Smooth muscle cell (in vitro differentiated cells): Measurements from ENCODE around the gene RBM12. TPM values are rescaled to one million over a fixed set of nuclear protein-coding genes. Genes with fewer than 3 reads are reported as not detected.
A peak's percentile ranks its signal among the peaks of the same experiment; 100 is the strongest.

Experiments
- DNase-seq: peaks from one replicate; lab custom pipeline; 2025; ENCODE audit not compliant: unreplicated experiment; lab: John Stamatoyannopoulos, UW
- H2AFZ ChIP-seq: fragments of 200-600 bp; sonication (generic); 2 replicates; pipeline ENCODE4 v1.6.0; 2016; ENCODE audit warnings: antibody characterized with exemption, low read depth, mild to moderate bottlenecking
- H3F3A ChIP-seq: fragments of 200-600 bp; sonication (generic); 2 replicates; pipeline ENCODE4 v1.6.0; 2017; ENCODE audit warnings: antibody characterized with exemption, low read depth
- H3K27ac ChIP-seq: fragments of 200-600 bp; sonication (generic); 2 replicates; pipeline ENCODE4 v1.5.1; 2016; ENCODE audit warnings: low read depth, mild to moderate bottlenecking
- H3K27me3 ChIP-seq: fragments of 200-600 bp; sonication (generic); 2 replicates; pipeline ENCODE4 v1.6.1; 2016; ENCODE audit warnings: low read depth, mild to moderate bottlenecking
- H3K36me3 ChIP-seq: fragments of 200-600 bp; sonication (generic); 2 replicates; pipeline ENCODE4 v1.5.1; 2016; ENCODE audit warnings: low read depth
- H3K4me1 ChIP-seq: fragments of 200-600 bp; sonication (generic); 2 replicates; pipeline ENCODE4 v1.5.1; 2016; ENCODE audit warnings: low read depth
- H3K4me2 ChIP-seq: fragments of 200-600 bp; sonication (generic); 2 replicates; pipeline ENCODE4 v1.6.0; 2016; ENCODE audit warnings: mild to moderate bottlenecking
- H3K4me3 ChIP-seq: fragments of 200-600 bp; sonication (generic); 2 replicates; pipeline ENCODE4 v1.5.1; 2016; ENCODE audit warnings: mild to moderate bottlenecking
- H3K79me2 ChIP-seq: fragments of 200-600 bp; sonication (generic); 2 replicates; pipeline ENCODE4 v1.6.0; 2016; ENCODE audit warnings: low read depth, mild to moderate bottlenecking
- H3K9ac ChIP-seq: fragments of 200-600 bp; sonication (generic); 2 replicates; pipeline ENCODE4 v1.6.0; 2016; ENCODE audit warnings: low read depth
- H3K9me3 ChIP-seq: fragments of 200-600 bp; sonication (generic); replicated peaks from 2 replicates; pipeline ENCODE4 v1.5.1; 2016; ENCODE audit warnings: low read depth
- H4K20me1 ChIP-seq: fragments of 200-600 bp; sonication (generic); 2 replicates; pipeline ENCODE4 v1.6.0; 2016; ENCODE audit warnings: low read depth
- WGBS: methylation state at CpG from one replicate; pipeline ENCODE4 v1.1.7; 2016; ENCODE audit warnings: low lambda C conversion rate; 5-methylcytosine and 5-hydroxymethylcytosine counted together
- polyA plus RNA-seq: library from polyadenylated mRNA; unstranded; fragments of >200 nt; fragmentation: Nextera tagmentation; extraction: Ambion mirVana; gene quantifications from 2 replicates; pipeline ENCODE4 v1.2.1, GENCODE V29; 2016
- total RNA-seq: library from RNA; depleted of rRNA; stranded (reverse); fragments of >200 nt; gene quantifications from 2 replicates; pipeline ENCODE4 v1.2.3, GENCODE V29; 2014
- TF ChIP-seq, protein P1 (sequence below): fragments of 200-600 bp; sonication (generic); IDR thresholded peaks from 2 replicates; pipeline ENCODE4 v1.5.1; 2017; ENCODE audit warnings: borderline replicate concordance, mild to moderate bottlenecking, antibody characterized with exemption; ENCODE audit not compliant: insufficient read depth, poor library complexity, severe bottlenecking

Gene RBM12
- total and polyA plus RNA-seq, 2 experiments from 2014 or later, result 14.5 to 44.2 TPM

DNA sequence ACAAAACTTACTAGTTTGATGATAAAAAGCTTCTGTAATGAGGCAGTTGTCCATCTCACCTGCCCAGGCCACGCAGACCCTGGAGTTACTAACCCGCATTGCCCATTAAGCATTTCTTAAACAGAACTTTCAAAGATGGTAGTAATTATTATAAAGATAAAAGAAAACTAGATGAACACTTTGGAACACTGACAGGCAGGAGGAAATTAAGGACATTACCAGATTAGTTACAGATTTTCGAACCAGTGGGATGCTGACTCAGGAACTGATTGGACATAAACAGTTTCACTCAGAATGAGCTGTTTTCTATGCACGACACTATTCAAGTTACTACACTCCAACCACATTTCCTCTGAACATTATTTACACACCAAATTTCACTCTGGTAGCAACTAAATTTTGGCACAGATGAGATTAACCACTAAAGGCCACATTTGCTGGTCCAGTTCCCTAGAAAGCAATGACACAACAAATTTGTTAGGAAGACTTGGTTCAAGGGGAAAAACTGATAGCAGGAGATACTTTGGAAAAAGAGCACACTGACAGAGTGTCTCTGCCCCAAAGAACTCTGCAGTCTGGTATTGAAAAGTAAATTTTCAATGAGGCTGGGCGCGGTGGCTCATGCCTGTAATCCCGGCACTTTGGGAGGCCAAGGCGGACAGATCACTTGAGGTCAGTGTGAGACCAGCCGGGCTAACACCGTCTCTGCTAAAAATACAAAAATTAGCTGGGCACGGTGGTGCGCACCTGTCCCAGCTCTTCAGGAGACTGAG is 37.5 kb upstream of the RBM12 start:
- peaks cover 33% of the 10 kb centered on the region for H3K79me2 ChIP-seq
- H3K9ac ChIP-seq, result no peak overlapping the region
- no peak overlapping the region for H2AFZ ChIP-seq
- peaks cover 69% of the 10 kb centered on the region for H3F3A ChIP-seq
- no peak for DNase-seq
- H3K4me2 ChIP-seq, result no peak overlapping the region
- no peak overlapping the region for H3K4me3 ChIP-seq
- H3K9me3 ChIP-seq, result no peaks in the 10 kb centered on the region
- H3K27ac ChIP-seq, result peak overlapping the region; percentile 54
- peaks cover 57% of the 10 kb centered on the region for H4K20me1 ChIP-seq
- peaks cover 10% of the 10 kb centered on the region for H3K4me1 ChIP-seq
- no peaks in the 10 kb centered on the region for H3K27me3 ChIP-seq
- WGBS, result 94% methylated on average over 12 of the region's 12 CpGs
- H3K36me3 ChIP-seq, result peaks cover 25% of the 10 kb centered on the region
- TF ChIP-seq, protein P1, sequence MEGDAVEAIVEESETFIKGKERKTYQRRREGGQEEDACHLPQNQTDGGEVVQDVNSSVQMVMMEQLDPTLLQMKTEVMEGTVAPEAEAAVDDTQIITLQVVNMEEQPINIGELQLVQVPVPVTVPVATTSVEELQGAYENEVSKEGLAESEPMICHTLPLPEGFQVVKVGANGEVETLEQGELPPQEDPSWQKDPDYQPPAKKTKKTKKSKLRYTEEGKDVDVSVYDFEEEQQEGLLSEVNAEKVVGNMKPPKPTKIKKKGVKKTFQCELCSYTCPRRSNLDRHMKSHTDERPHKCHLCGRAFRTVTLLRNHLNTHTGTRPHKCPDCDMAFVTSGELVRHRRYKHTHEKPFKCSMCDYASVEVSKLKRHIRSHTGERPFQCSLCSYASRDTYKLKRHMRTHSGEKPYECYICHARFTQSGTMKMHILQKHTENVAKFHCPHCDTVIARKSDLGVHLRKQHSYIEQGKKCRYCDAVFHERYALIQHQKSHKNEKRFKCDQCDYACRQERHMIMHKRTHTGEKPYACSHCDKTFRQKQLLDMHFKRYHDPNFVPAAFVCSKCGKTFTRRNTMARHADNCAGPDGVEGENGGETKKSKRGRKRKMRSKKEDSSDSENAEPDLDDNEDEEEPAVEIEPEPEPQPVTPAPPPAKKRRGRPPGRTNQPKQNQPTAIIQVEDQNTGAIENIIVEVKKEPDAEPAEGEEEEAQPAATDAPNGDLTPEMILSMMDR, result no peak

DNA sequence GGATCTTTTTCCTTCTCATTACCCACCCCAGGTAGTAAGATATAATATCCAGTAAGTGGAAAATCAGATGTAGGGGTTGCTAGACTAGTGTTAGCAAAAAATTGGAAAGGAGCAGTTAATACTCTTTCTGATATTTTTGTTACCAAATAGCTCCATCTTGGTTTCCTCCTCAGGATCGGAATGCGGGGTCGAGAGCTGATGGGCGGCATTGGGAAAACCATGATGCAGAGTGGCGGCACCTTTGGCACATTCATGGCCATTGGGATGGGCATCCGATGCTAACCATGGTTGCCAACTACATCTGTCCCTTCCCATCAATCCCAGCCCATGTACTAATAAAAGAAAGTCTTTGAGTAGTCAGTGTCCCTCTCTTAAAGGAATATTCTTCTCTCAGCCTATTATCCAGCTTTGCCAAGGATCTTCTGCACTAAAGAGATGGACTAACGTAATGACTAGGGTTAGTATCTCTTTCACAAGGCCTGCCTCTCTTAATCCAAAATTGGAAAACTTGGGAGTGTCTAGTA is 36.0 kb upstream of the RBM12 start:
- Histone ChIP-seq H3K27ac (peak overlapping the region; percentile 94), H3K36me3 (peaks cover 18% of the 10 kb centered on the region), H2AFZ (no peak overlapping the region), H3F3A (peaks cover 54% of the 10 kb centered on the region), H3K9ac (peak overlapping the region; percentile 94), H3K27me3 (no peaks in the 10 kb centered on the region), H3K79me2 (peaks cover 21% of the 10 kb centered on the region), H4K20me1 (peaks cover 41% of the 10 kb centered on the region), H3K4me1 (peaks cover 10% of the 10 kb centered on the region), H3K4me2 (peak overlapping the region; percentile 93), H3K4me3 (peak overlapping the region; percentile 81), H3K9me3 (no peaks in the 10 kb centered on the region)
- 94% methylated on average over 7 of the region's 7 CpGs for WGBS
- DNase-seq, result no peak
- TF ChIP-seq, protein P1, result no peak

DNA sequence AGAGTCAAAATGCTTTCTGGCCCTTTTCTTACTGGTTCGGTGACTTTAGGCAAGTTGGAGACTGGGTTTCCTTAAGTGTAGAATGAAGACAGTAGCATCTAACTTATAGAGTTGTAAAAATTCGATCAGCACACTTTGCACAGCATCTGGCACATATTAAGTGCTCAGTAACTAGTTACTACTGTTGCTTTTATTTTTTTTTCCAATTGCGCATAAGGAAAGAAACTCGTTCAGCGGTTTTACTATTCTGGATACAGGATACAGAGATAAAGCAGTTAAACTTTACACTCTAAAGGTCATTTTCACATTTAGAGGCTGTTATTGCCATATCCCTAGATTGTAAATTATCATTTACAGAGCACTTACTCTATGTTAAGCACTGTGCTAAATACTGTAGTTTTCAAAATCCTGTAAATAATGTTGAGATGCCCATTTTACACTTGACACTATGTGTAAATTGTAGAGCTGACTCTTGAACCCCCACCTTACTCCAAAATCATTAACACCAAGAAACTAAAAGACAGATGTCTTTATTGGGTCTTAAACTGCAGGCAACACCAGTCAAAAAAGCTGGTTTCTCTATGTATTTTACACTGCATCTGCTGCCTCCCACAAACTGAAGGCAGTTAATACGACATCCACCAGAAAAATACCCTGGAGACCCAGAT is 35.4 kb upstream of the RBM12 start:
- peak overlapping the region; percentile 93 for H3K4me2 ChIP-seq
- TF ChIP-seq, protein P1, result no peak
- H2AFZ ChIP-seq, result no peak overlapping the region
- no peak for DNase-seq
- peaks cover 10% of the 10 kb centered on the region for H3K4me1 ChIP-seq
- H3F3A ChIP-seq, result peaks cover 48% of the 10 kb centered on the region
- peak overlapping the region; percentile 81 for H3K4me3 ChIP-seq
- no peaks in the 10 kb centered on the region for H3K27me3 ChIP-seq
- peak overlapping the region; percentile 94 for H3K9ac ChIP-seq
- H3K36me3 ChIP-seq, result peaks cover 18% of the 10 kb centered on the region
- no peaks in the 10 kb centered on the region for H3K9me3 ChIP-seq
- 33% methylated on average over 6 of the region's 6 CpGs for WGBS
- H4K20me1 ChIP-seq, result peaks cover 35% of the 10 kb centered on the region
- peaks cover 21% of the 10 kb centered on the region for H3K79me2 ChIP-seq
- peak overlapping the region; percentile 94 for H3K27ac ChIP-seq
